Measurements from ENCODE around the gene RNF43.

The RNF43 gene

DNA sequence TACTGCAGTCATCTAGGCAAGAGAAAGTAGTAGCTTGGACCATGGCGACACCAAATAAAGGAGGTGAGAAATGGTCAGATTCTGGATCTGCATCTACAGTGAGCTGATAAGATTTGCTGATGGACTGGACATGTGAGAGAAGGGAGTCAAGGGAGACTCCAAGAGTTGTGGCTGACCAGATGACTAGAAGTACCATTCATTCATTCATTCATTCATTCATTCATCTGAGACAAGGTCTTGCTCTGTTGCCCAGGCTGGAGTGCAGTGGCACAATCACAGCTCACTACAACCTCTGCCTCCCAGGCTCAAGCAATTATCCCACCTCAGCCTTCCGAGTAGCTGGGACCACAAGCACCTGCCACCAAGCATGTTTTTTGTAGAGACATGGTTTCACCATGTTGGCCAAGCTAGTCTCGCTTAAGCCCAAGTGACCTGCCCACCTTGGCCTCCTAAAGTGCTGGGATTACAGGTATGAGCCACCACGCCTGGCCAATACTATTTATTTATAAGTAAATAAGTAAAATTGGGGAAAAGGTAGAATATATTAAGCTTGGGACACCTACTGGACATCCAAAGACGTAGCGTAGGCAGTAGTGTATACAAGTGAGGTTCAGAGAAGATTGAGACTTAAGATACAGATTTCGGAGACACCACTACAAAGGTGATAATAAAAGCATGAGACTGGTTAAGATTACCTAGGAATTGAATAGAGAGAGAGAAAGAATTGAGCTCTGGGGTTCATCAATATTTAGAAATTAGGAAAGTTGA is 15.7 kb upstream of the RNF43 start:
- H3K27ac ChIP-seq: no peak overlapping the region
- TF ChIP-seq ZFX (IDR thresholded peaks at IDR 0.05): no peak
- TF ChIP-seq, protein P1, sequence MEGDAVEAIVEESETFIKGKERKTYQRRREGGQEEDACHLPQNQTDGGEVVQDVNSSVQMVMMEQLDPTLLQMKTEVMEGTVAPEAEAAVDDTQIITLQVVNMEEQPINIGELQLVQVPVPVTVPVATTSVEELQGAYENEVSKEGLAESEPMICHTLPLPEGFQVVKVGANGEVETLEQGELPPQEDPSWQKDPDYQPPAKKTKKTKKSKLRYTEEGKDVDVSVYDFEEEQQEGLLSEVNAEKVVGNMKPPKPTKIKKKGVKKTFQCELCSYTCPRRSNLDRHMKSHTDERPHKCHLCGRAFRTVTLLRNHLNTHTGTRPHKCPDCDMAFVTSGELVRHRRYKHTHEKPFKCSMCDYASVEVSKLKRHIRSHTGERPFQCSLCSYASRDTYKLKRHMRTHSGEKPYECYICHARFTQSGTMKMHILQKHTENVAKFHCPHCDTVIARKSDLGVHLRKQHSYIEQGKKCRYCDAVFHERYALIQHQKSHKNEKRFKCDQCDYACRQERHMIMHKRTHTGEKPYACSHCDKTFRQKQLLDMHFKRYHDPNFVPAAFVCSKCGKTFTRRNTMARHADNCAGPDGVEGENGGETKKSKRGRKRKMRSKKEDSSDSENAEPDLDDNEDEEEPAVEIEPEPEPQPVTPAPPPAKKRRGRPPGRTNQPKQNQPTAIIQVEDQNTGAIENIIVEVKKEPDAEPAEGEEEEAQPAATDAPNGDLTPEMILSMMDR (conservative IDR thresholded peaks at IDR 0.05): peak; percentile 40

DNA sequence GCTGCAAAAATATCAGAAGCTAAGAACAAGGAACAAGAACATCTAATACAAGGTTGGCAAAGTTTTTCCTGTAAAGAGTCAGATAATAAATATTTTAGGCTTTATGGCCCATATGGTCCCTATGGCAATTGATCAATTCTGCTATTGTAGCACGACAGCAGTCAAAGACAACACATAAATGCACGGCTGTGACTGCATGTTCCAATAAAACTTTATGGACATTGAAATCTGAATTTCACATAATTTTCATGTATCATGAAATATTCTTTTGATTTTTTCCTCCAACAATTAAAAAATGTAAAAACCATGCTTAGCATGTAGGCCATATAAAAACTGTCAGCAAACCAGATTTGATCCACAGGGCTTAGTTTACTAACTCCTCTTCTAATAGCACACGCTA is 10.5 kb upstream of the RNF43 start:
- TF ChIP-seq ZFX (IDR thresholded peaks at IDR 0.05): no peak
- TF ChIP-seq, protein P1 (conservative IDR thresholded peaks at IDR 0.05): no peak
- no peak overlapping the region for H3K27ac ChIP-seq

DNA sequence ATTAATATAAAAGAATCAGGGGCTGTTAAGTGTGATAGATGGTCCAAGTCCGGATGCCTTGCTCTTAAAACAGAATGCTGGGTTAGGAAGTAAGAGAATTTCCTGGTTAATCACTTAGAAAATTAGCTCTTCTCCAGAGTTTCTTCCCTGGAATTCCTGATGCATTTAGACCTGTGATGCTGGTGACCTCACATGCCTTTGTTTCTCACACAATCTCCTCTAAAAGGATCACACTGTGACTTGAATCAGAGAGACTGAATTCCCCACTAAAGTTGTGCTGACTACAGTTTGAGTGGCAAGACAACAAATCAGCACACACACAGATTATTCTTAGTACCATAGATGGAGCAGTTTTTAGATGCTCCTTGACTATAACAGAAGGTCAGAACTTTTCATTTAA is 4.4 kb upstream of the RNF43 start:
- H3K27ac ChIP-seq: no peak overlapping the region
- TF ChIP-seq ZFX (IDR thresholded peaks at IDR 0.05): no peak
- TF ChIP-seq, protein P1 (conservative IDR thresholded peaks at IDR 0.05): no peak

DNA sequence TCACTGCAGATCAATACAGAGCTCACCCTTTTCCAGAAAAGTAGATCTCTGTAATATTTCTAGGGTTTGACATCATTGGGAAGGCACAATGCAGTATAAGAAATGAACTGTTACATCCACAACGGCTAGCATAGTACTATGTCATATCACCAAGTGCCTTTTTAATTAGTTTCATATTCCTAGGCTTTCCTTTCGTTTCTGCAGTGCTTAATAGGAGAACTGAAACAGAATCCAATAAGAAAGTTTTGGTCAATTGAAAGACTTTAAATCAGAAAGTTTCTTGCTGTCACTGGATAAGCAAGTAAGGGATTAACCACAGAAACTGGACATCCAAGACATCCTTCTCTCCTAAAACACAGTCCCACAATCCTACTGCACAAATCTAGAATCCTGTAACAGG is 3.5 kb upstream of the RNF43 start:
- no peak overlapping the region for H3K27ac ChIP-seq
- TF ChIP-seq, protein P1 (conservative IDR thresholded peaks at IDR 0.05): no peak
- TF ChIP-seq ZFX (IDR thresholded peaks at IDR 0.05): no peak

DNA sequence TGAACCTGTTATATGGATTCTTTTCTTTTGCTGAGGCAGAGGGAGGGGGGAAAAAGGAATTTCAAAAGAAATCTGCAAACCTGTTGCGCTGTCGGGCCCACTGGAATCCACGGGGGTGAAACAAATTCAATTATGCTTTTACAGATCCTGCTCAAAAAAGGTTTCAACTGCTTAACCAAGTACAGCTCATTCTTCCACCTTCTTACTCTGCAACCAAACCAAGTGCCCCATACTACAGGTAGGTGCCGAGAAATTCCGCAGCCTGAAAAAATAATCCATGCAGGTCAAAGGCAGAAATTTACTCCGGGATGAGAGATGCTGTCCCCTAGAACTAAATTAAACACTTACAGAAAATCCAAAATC is 416 bp downstream of the RNF43 start:
- TF ChIP-seq, protein P1 (conservative IDR thresholded peaks at IDR 0.05): no peak
- TF ChIP-seq ZFX (IDR thresholded peaks at IDR 0.05): no peak
- peak overlapping the region; percentile 56; the same call in 1 of the 2 replicates for H3K27ac ChIP-seq

DNA sequence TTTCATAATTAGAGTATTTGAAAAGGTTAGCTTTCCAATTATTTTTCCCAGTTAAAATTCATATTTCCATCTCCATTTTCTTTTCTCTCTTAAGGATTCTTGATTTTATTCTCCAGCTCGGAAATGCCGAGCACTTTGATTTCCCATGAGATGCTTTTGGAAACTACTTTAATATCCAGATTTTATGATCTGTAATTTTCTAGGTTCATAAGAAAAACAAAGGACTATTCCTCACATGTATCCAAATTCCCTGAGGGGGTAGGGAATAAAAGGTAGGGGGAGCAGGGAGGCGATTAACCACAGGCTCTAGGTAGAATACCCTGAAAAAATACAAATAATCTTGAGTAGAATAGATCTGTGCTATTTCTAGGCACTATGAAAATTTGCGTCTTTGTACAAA is 938 bp downstream of the RNF43 start:
- no peak overlapping the region for H3K27ac ChIP-seq
- no peak for TF ChIP-seq ZFX (IDR thresholded peaks at IDR 0.05)
- TF ChIP-seq, protein P1 (conservative IDR thresholded peaks at IDR 0.05): no peak

DNA sequence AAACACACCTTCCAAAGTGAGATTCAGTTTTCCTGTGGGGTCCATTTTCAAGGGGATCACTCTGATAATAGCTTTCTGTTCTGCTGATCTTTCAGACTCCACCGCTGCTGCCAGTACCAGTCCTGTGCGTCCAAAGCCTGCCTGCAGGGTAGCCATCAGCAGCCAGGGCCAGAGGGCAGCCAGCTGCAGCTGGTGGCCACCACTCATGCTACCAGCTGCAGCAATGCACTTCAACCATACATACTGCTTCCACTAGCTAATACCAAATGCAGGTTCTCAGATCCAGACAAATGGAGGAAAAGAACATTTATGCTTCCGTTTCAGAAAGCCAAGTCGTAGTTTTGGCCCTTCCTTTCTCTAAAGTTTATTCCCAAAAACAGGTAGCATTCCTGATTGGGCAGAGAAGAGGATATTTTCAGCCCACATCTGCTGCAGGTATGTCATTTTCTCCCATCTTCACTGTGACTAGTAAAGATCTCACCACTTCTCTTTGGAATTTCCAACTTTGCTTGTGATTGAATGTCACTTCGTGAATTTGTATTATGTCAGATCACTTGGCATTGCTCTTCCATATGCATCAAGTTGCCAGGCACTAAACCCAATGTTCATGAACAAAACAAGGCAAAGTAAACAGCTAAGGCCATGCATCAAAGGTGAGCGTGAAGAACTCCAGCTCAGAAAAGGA is 1.8 kb downstream of the RNF43 start:
- no peak for TF ChIP-seq ZFX (IDR thresholded peaks at IDR 0.05)
- TF ChIP-seq, protein P1 (conservative IDR thresholded peaks at IDR 0.05): no peak
- peak overlapping the region; percentile 40; the same call in 1 of the 2 replicates for H3K27ac ChIP-seq
